Kidney capillary endothelial cell (primary cell): ENCODE measurements around the gene GHDC.
"Not testable (repeated sequence)": the region's sequence is repeated elsewhere in the genome, so short reads cannot be mapped to it uniquely, and the experiment has no call there.

Source experiments
- DNase-seq: peaks from one replicate; pipeline ENCODE4 v3.0.0-alpha.2; 2018; ENCODE audit warnings: low spot score

The GHDC gene

GRCh38 chr17:42202159-42202558 lies 7.9 kb upstream of the GHDC start:
- DNase-seq = no peak

DNA sequence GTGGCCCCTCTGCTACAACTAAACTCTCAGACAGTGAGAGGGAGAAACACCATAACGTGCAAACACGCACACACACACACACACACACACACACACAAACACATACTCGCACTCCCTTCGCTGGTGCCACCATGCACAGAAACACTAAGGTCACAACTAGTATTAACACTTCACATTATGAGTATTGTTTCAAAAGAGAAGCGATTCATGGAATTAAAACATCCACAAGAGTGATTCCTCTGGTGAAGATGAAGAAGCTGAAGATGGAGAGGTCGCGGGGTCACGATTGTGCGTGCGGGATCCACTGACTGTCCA lies 7.1 kb upstream of the GHDC start:
- DNase-seq = no peak

DNA sequence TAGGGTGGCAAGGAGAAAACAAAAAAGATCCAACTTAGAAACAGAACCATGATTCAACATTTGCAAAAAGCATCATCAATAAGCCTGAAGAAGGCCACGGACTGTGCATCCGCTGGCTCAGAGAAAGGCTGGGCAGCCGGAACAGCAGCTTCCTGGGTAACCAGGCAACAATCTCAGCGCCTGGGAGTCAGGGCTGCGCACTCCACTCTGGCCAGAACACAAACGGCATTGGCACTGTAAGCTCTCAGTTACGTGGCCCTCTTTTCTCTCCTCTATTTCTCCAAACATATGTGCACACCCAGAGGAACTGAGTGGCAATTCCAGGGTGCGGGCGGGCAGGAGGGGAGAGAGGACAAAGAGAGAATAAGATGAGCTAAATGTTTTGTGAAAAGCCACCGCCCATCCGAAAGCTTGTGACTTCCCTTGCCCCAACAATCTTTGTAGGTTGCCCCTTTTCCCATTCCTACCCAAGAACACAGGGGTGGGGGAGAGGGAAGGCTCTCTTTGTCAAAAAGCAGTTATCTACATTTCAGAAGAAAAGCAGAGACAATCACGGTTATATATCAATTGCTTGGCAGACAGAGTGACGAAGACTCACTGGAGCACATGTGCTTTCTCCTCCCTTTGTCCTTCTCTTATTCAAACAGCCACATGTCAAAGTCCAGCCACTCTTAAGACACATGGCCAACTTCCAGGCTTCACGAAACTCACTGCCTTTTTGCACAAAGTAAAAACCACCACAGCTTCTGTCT lies 6.6 kb upstream of the GHDC start:
- DNase-seq = no peak

DNA sequence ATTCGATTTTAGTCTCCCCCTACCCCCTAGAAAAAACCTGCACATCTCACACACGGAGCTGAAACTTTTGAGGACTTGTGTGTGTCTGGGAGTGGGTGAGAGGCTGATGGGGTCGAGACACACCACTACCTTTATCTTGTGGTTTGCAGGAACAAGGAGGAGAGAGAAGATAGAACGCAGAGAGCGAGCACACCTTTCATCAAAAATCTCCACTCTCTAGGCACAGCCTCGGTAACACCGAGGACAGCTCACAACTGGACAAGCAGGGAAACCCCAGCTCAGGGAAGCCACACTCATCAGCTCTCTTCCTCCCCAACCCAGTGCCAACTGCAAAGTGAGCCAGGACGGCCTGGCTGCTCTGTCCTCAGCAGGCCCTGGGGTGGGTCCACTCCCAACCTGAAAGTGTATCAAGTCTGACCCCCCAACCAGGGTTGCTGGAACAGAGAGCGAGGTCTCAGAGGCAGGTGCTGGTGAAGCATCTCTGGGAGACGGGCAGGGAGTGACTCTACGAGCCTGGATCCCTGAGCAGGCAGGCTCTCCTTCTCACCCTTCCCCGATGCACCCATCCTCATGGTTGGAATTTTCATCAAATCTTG lies 5.2 kb upstream of the GHDC start:
- DNase-seq = no peak

GRCh38 chr17:42198897-42199296 lies 4.6 kb upstream of the GHDC start:
- no peak for DNase-seq

DNA sequence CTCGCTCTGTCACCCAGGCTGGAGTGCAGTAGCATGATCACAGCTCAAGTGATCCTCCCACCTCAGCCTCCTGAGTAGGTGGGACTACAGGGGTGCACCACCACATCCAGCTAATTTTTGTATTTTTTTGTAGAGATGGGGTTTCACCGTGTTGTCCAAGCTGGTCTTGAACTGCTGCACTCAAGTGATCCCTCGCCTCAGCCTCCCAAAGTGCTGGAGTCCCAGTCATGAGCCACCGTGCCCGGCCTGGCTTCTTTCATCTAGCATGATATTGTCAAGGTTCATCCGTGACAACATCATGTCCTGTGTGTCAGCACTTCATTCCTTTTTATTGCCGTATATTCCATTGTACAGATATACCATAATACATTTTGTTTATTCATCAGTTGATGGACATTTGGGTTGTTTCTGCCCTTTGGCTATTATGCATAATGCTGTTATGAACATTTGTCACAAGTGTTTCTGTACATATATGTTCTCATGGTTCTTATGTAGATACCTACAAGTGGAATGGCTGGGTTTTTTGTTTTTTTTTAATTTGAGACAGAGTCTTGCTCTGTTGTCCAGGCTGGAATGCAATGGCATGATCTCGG lies 3.4 kb upstream of the GHDC start:
- DNase-seq = no peak

- DNase-seq = no peak
These were observed 902 bp downstream of the GHDC start for GRCh38 chr17:42193216-42193968.

GRCh38 chr17:42192189-42193126 lies 1.8 kb downstream of the GHDC start:
- no peak for DNase-seq

GRCh38 chr17:42191275-42191608 lies 3.1 kb downstream of the GHDC start:
- DNase-seq = no peak

- DNase-seq = no peak
These were observed 3.6 kb downstream of the GHDC start for GRCh38 chr17:42190491-42191274.

GRCh38 chr17:42189651-42189965 lies 4.7 kb downstream of the GHDC start:
- DNase-seq = no peak

DNA sequence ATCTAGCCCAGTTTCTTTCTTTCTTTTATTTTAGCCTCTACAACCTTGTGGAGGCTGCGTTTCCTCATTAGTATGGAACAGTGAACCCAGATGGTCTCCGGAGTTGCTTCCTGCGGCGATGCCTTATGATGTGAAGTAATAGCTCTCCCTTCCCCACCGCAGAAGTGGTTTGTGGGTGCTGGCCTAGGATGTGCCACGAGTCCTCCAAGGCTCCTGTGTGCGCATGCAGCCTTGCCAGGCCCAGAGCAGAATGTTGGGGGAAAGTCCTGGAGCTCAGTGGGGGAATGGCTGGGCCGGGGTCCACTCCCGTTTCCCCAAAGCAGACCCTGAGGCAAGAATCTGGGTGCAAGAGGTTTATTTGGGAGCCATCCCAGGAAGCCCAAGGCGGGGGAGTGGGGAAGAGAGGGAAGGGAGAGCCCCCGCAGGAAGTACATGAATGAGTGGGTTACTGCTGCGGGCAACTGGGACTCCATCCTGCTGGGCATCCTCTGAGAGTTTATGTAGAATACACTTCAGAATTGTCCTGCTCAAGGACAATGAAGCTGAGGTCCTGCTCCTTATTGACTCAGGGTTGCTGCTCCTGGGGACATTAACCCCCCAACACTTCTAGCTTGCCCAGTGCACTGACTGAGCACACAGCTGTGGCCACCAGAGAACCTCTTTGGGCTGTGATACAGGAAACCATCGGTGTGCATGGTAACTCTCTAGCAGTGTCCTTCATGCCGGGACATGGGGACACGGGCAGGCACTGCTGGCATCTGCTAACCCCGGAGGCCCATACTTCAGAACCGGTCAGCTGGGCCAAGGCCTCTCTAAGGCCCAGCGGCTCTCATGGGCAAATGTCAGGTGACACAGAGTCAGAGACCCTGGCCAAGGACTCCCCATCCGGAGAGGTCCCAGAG lies 5.3 kb downstream of the GHDC start:
- no peak for DNase-seq

GRCh38 chr17:42187833-42188232 lies 6.5 kb downstream of the GHDC start:
- no peak for DNase-seq

GRCh38 chr17:42186191-42186590 lies 8.1 kb downstream of the GHDC start:
- DNase-seq = not testable (repeated sequence)

DNA sequence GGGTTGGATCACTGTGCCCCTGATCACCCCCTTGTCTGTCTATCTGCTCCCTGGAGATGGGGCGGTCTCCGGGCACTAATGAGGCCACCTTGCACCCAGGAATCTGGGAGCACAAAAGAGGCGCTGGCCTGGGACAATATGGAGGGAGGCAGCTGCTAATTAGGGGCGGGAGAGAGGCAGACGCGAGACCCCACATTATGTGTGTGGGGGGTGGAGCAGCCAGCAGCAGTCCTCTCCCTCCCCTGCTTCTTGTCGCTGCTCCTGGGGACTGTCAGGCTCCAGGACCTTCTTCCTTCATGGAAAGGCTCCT lies 8.7 kb downstream of the GHDC start:
- DNase-seq = no peak

DNA sequence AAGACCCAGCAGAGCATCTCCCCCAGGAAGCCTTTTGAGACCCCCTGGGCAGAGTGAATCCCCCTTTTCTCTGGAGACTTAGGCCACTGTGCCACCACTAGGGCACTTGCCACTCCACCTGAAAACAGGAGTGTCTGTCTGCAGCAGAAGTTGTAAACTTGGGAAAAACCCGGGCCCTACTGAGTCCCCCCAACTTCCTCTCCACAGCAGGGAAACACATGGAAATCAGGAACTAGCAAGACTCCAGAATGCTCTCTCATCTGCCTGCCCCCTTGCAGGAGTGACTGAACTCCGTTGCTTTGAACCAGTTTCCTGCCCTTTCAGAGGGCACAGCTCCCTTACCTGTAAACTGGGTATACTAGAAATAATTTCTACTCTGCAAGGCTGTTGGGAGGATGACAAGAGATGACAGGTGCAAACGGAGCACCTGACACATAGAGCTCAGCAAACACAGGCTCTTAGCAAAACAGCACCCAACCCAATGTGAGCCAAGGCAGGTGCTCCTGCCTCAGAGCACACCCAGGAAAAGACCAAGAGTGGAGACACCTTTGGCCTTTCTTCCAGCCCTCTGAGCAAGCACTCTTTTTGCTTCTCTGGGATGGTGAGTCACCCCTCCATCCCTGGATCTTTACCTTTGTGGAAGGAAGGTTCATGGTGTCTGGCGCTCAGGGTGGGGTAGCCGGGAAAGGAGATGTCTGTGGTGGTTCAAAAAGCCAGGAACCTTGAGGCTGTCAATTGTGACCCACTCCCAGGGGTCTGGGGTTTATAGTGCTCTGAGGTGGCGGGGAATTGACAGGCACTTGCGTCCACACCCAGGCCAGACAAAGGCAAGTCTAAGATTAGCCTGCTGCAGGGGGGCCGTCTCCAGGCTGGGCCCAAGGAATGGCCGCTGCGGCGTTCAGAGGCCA lies 9.3 kb downstream of the GHDC start, which contains the start of gene HCRT:
HCRT (minus strand) TSS at position 740 of the 908 bp plus-strand sequence; CDS start at position 653, 87 bp downstream.
- no peak for DNase-seq

DNA sequence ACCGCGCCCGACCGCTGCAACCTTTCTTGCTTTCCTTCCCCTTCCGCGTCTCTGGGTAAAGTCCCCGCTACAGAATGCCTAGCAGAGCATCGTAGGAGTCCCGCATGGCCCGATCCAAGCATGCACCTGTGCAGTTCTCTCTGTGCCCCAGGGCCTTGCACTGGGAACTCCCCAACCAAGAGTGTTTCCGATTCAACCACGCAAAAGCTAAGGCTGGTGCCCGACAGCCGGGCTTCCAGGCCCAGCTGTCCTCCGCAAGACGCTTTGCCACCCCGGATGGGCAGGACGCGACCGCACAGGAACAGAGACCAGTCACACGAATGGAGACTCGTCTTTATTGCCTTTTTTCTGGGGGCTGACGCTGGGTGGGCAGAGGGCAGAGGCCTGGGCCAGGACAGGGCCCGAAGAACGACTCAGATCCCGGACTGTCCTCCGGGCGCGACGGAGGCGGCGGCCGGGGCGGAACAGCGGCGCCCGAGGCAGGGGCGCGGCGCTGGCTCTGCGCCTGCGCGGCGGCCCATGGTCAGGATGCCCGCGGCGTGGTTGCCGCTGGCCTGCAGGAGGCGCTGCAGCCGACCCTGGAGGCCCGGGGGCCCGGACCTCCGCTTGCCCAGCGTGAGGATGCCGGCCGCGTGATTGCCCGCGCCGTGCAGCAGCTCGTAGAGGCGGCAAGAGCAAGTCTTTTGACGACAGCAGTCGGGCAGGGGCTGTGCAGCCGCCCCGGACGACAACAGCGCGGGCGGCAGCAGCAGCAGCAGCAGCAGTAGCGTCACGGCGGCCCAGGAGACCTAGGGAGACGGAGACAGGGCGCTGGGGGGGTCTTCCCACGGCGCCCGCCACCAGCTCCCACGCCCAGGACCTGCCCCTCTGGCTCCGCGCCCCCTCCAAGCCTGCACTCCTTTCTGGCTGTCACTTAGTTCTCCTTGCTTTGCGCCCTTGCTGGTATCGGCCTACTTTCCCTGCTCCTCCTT lies 10.3 kb downstream of the GHDC start:
- DNase-seq = peak; percentile 87
